ENCODE measurements around the gene SCN8A.
A peak's percentile ranks its signal among the peaks of the same experiment; 100 is the strongest.
"Not testable (repeated sequence)": the region's sequence is repeated elsewhere in the genome, so short reads cannot be mapped to it uniquely, and the experiment has no call there.

Gene SCN8A

DNA sequence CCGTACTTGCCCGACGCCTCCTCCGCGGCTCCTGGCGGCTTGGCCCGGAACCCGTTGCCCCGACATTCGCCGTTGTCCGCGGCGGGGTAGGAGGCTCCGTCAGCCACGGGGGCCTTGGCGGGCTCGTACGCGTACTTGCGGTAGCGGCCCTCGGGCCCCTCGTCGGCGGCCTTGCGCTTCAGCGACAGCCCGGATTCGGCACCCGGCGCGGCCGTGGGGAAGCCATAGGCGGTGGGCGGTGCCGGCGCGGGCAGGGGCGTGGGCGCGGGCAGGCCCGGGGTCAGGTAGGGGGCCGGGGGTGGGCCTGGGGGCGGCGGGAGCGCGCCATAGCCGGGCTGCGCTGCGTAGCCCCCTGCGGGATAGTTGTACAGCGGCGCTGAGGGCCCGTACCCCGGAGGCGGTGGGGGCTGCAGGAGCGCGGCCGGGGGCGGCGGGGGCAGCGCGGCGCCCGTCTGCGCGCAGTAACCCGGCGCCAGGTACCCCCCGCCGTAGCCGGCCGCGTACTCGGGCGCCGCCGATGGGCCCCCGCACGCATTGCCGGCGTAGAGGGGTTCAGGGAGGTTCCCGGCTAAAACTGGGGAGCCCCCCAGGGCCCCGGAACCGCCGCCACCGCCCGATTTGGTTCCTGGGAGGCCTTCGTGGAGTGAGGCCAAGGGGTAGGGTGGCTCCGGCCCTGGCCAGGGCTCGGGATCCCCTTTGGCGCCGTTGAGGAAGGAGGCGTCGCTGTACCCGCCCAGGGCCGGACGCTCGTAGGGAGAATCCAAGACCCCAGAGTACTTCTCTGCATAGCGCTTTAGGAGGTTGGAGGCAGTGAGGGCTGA, 230.6 kb downstream of the SCN8A start:
- Histone ChIP-seq H3K79me2 (ENCODE audit: control insufficient read depth, insufficient read depth, low read length, unreplicated experiment) (no peaks in the 10 kb centered on the region), H2AFZ (ENCODE audit: low read length, unreplicated experiment) (no peak overlapping the region), H3K4me1 (ENCODE audit: control insufficient read depth, insufficient read depth, low read length, unreplicated experiment) (peaks cover 14% of the 10 kb centered on the region), H3K4me3 (ENCODE audit: low read depth, low read length) (peak overlapping the region; percentile 29), H3K36me3 (ENCODE audit: insufficient read depth, low read length) (no peaks in the 10 kb centered on the region), H3K27me3 (ENCODE audit: insufficient read depth, low read length) (no peaks in the 10 kb centered on the region), H3K27ac (ENCODE audit: low read depth, low read length) (no peak overlapping the region)

DNA sequence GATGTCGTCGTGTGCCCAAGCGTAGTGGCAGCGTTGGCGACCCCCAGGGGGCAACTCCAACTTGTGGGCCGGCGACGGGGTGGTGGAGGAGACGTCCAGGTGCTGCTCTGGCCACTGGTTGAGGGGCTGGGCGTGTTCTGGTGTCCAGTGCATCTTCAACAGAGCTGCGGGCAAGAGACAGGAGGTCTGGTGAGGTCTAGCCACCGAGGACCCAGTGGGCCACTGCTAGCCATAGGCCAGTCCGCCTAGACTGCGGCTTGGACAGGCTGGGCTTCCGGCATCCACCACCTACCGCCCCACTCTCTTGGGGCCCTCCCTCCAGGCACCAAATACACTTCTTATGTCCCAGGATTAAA, 231.2 kb downstream of the SCN8A start:
- H3K27ac ChIP-seq (ENCODE audit: low read depth, low read length), result no peak overlapping the region

DNA sequence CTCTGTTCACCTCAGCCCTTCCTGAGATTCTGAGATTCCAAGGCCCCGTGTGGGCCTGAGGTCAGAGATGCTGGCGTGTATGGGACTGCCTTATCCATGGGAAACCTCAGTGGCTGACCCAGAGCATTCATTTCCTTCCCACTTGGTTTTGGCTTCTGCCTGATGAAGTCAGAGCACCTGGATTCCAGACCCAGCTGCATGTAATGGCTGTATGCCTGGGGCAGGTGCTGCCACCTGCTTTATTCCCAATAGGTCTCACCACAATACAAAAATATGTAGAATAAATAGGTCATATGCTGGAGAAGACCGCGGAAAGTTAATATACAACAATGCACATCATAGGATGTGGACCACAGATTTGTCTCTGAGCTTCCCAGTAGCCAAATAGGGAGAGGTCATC, 231.9 kb downstream of the SCN8A start:
- Histone ChIP-seq H3K4me3 (ENCODE audit: low read depth, low read length) (no peak overlapping the region), H2AFZ (ENCODE audit: low read length, unreplicated experiment) (no peak overlapping the region), H3K79me2 (ENCODE audit: control insufficient read depth, insufficient read depth, low read length, unreplicated experiment) (no peaks in the 10 kb centered on the region), H3K27ac (ENCODE audit: low read depth, low read length) (no peak overlapping the region), H3K4me1 (ENCODE audit: control insufficient read depth, insufficient read depth, low read length, unreplicated experiment) (peaks cover 19% of the 10 kb centered on the region), H3K36me3 (ENCODE audit: insufficient read depth, low read length) (no peaks in the 10 kb centered on the region), H3K27me3 (ENCODE audit: insufficient read depth, low read length) (no peaks in the 10 kb centered on the region)

More for the DNA sequence above, 231.2 kb downstream of the SCN8A start:
- Histone ChIP-seq H2AFZ (ENCODE audit: low read length, unreplicated experiment) (no peak overlapping the region), H3K4me1 (ENCODE audit: control insufficient read depth, insufficient read depth, low read length, unreplicated experiment) (peaks cover 14% of the 10 kb centered on the region), H3K4me3 (ENCODE audit: low read depth, low read length) (no peak overlapping the region), H3K27me3 (ENCODE audit: insufficient read depth, low read length) (no peaks in the 10 kb centered on the region), H3K79me2 (ENCODE audit: control insufficient read depth, insufficient read depth, low read length, unreplicated experiment) (no peaks in the 10 kb centered on the region), H3K36me3 (ENCODE audit: insufficient read depth, low read length) (no peaks in the 10 kb centered on the region)

DNA sequence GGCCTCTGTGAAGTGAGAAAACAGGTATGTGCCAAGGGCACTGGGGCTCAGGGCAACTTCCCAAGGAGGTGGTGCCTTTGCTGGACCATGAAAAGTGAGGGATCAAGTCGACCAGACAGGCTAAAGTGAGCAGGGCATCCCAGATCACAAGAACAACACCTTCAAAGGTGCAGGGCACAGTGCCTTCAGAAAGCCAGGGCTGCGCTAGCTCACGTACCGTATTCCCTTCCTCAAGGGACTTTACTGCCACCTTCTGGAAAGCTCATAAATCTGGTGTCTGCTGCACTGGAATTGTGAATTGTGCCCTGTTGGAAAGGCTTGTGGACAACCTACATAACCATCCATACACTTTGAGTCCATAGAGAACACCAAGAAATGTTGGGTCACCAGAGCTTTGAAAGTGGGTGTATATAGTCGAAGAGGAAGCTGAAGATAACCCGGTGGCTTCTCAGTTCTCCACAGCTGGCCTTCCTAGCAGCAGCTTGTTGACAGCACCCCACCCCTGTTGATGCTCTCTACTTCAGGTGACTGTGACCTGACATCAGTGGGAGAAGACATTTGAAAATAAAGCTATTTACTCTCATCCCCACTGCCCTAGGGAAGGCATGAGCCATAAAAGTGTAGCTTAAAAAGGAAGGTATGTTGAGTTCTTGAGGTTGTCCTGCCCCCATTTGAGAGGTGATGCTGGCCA, 233.0 kb downstream of the SCN8A start:
- H2AFZ ChIP-seq (ENCODE audit: low read length, unreplicated experiment), result no peak overlapping the region
- no peak overlapping the region for H3K4me3 ChIP-seq (ENCODE audit: low read depth, low read length)
- H3K36me3 ChIP-seq (ENCODE audit: insufficient read depth, low read length), result no peaks in the 10 kb centered on the region
- no peaks in the 10 kb centered on the region for H3K27me3 ChIP-seq (ENCODE audit: insufficient read depth, low read length)
- no peaks in the 10 kb centered on the region for H3K79me2 ChIP-seq (ENCODE audit: control insufficient read depth, insufficient read depth, low read length, unreplicated experiment)
- H3K27ac ChIP-seq (ENCODE audit: low read depth, low read length), result no peak overlapping the region
- peaks cover 12% of the 10 kb centered on the region for H3K4me1 ChIP-seq (ENCODE audit: control insufficient read depth, insufficient read depth, low read length, unreplicated experiment)

DNA sequence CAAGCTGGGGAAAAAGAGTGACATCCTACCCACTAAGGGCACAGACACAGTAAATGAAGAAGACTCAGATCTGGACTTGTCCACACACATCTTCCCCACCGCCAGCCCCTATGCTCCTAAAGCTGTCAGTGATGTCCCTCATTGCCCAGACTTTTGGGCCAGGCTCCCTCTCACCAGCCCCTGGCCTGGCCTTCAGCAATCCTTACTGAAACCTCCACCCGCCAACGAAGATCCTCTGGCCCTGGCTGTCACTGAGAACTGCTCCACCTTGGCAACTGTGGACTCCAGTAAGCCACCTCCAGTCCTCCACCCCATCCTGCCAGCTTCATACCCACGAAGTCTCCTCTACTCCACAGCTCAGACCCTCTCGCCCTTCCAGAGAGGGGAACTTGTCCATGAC, 234.2 kb downstream of the SCN8A start:
- Histone ChIP-seq H3K36me3 (ENCODE audit: insufficient read depth, low read length) (no peaks in the 10 kb centered on the region), H3K4me3 (ENCODE audit: low read depth, low read length) (no peak overlapping the region), H3K27me3 (ENCODE audit: insufficient read depth, low read length) (no peaks in the 10 kb centered on the region), H3K79me2 (ENCODE audit: control insufficient read depth, insufficient read depth, low read length, unreplicated experiment) (no peaks in the 10 kb centered on the region), H2AFZ (ENCODE audit: low read length, unreplicated experiment) (no peak overlapping the region), H3K27ac (ENCODE audit: low read depth, low read length) (no peak overlapping the region), H3K4me1 (ENCODE audit: control insufficient read depth, insufficient read depth, low read length, unreplicated experiment) (peaks cover 7% of the 10 kb centered on the region)

DNA sequence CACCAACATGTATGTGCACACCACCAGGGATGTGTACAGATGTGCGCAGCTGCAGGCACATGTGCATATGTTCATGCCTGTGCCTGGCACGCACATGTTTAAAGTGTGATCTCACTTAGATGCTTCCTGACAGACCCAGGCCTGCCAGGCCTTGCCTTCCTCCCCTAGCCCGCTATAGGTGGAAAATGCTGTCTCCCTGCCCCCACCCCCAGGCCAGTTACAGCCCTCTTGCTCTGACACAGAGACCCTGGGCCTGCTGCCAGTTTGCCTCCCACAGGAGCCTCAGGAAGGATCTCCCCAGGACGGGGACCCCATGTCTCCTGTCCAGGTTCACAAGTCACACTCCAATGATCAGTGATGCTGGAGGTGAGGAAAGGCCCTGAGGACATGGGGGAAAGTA, 235.8 kb downstream of the SCN8A start:
- no peak overlapping the region for H3K4me3 ChIP-seq (ENCODE audit: low read depth, low read length)
- H3K4me1 ChIP-seq (ENCODE audit: control insufficient read depth, insufficient read depth, low read length, unreplicated experiment), result peaks cover 7% of the 10 kb centered on the region
- 0 out of 2 replicates have a peak, but pooled peaks cover 8% of the 10 kb centered on the region for H3K27me3 ChIP-seq (ENCODE audit: insufficient read depth, low read length)
- no peak overlapping the region for H3K27ac ChIP-seq (ENCODE audit: low read depth, low read length)
- H3K36me3 ChIP-seq (ENCODE audit: insufficient read depth, low read length), result no peaks in the 10 kb centered on the region
- H3K79me2 ChIP-seq (ENCODE audit: control insufficient read depth, insufficient read depth, low read length, unreplicated experiment), result no peaks in the 10 kb centered on the region
- no peak overlapping the region for H2AFZ ChIP-seq (ENCODE audit: low read length, unreplicated experiment)

DNA sequence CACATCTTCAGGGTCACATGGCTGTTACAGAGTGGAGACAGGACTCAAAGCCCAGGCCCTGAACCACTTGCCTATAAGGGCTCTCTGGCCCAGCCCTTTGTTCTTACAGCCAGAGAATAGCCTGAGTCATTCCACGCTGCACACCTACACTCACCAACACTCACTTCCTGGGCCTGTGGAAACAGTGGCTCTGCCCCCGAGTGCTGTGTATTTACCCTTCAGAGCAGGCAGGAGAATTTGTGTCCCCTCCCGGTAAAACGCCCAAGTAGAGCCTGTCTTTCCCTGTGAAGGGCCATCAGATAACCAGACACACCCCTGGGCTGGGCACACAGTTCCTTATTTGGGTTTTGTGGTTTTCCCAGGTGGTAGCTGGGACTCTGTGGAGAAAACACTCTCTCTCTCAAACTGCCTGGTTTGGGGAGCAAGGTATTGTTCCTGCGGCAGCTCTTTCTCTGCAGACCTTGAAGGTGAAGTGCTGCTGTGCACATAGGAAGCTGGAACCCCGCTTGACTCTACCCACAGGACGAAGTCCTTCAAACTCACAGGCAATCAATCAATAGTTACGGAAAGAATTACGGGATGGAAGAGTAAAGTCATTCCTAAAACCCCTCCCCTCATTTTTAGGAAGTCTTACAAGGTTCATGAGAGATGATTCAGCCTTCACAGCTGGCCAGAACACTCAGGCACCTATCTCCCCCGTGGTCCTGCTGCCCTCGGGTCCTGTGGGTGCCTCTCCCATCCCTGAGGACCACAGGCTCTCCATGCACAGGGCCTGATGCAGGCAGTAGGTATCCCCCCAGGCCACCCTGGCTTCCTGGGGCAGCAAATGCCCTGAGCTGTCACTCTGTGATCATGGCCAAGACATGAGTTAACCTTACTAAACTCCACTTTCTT, 237.1 kb downstream of the SCN8A start:
- Histone ChIP-seq H2AFZ (ENCODE audit: low read length, unreplicated experiment) (no peak overlapping the region), H3K4me3 (ENCODE audit: low read depth, low read length) (no peak overlapping the region), H3K4me1 (ENCODE audit: control insufficient read depth, insufficient read depth, low read length, unreplicated experiment) (peaks cover 7% of the 10 kb centered on the region), H3K27ac (ENCODE audit: low read depth, low read length) (no peak overlapping the region), H3K27me3 (ENCODE audit: insufficient read depth, low read length) (peaks cover 19% of the 10 kb centered on the region), H3K36me3 (ENCODE audit: insufficient read depth, low read length) (no peaks in the 10 kb centered on the region), H3K79me2 (ENCODE audit: control insufficient read depth, insufficient read depth, low read length, unreplicated experiment) (no peaks in the 10 kb centered on the region)

DNA sequence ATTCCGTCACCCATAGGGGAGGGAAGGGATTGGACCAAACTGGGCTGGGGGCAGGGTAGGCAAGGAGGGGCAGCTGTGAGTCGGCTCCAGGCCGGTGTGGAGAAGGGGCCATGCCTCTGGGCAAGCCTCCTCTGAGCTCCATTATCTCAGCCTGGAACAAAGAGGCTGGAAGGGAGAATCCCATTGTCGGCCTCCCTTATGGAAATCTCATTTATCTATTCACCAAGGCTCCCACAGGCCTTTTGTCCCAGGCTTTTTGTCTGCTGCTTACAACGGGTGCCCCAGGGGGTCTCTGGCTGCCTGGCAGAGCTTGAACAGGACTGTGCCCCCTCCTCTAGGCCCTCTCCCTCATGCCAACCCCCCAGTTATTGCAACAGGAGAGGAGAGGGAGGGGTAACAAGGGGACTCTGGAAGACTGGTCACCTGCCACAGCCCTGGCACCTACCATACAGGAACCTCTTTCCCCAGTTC, 238.0 kb downstream of the SCN8A start:
- Histone ChIP-seq H3K4me3 (ENCODE audit: low read depth, low read length) (no peak overlapping the region), H3K27ac (ENCODE audit: low read depth, low read length) (no peak overlapping the region), H3K27me3 (ENCODE audit: insufficient read depth, low read length) (peaks cover 27% of the 10 kb centered on the region), H3K36me3 (ENCODE audit: insufficient read depth, low read length) (no peaks in the 10 kb centered on the region), H2AFZ (ENCODE audit: low read length, unreplicated experiment) (no peak overlapping the region), H3K79me2 (ENCODE audit: control insufficient read depth, insufficient read depth, low read length, unreplicated experiment) (no peaks in the 10 kb centered on the region), H3K4me1 (ENCODE audit: control insufficient read depth, insufficient read depth, low read length, unreplicated experiment) (peaks cover 7% of the 10 kb centered on the region)

DNA sequence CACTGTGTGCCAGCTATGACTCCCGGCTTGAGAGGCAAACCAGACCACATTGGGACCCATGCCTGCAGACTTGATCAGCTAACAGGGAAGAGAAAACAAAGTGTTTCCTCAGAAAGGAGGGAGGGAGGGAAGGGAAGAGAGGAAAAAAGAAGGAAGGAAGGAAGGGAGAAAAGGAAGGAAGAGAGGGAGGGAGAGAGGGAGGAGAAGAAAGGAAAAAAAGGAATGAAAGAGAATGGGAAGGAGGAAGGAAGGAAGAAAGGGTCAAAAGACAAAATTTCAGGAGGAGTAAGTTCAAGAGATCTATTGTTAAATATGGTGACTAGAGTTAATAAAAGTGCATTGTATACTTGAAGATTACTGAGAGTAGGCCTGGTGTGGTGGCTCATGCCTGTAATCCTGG, 238.6 kb downstream of the SCN8A start:
- Histone ChIP-seq H3K4me1 (ENCODE audit: control insufficient read depth, insufficient read depth, low read length, unreplicated experiment) (peaks cover 7% of the 10 kb centered on the region), H3K36me3 (ENCODE audit: insufficient read depth, low read length) (no peaks in the 10 kb centered on the region), H3K27ac (ENCODE audit: low read depth, low read length) (no peak overlapping the region), H2AFZ (ENCODE audit: low read length, unreplicated experiment) (no peak overlapping the region), H3K27me3 (ENCODE audit: insufficient read depth, low read length) (peaks cover 33% of the 10 kb centered on the region), H3K79me2 (ENCODE audit: control insufficient read depth, insufficient read depth, low read length, unreplicated experiment) (no peaks in the 10 kb centered on the region), H3K4me3 (ENCODE audit: low read depth, low read length) (no peak overlapping the region)

DNA sequence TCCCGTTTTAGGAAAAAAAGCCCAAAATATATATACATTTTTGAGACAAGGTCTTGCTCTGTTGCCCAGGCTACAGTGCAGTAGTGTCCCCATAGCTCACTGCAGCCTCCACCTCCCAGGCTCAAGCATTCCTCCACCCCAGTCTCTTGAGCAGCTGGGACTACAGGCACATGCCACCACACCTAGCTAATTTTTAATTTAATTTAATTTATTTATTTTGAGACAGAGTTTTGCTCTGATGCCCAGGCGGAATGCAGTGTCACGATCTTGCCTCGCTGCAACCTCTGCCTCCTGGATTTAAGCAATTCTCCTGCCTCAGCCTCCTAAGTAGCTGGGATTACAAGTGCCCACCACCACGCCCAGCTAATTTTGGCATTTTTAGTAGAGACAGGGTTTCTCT, 240.8 kb downstream of the SCN8A start:
- not testable (repeated sequence) for H3K27ac ChIP-seq (ENCODE audit: low read depth, low read length); H3K79me2 ChIP-seq (ENCODE audit: control insufficient read depth, insufficient read depth, low read length, unreplicated experiment); H3K4me3 ChIP-seq (ENCODE audit: low read depth, low read length); H2AFZ ChIP-seq (ENCODE audit: low read length, unreplicated experiment); H3K4me1 ChIP-seq (ENCODE audit: control insufficient read depth, insufficient read depth, low read length, unreplicated experiment); H3K36me3 ChIP-seq (ENCODE audit: insufficient read depth, low read length)
- peaks cover 40% of the 10 kb centered on the region for H3K27me3 ChIP-seq (ENCODE audit: insufficient read depth, low read length)

All from ACC112 (cell line).